Muscle layer of colon (tissue), 2 donors: Measurements from ENCODE around the gene GAB3.
"Not testable (repeated sequence)": the region's sequence is repeated elsewhere in the genome, so short reads cannot be mapped to it uniquely, and the experiment has no call there.

Experiments used
- H3K27ac ChIP-seq: one replicate; pipeline ENCODE4 v1.7.0; 2013; ENCODE audit warnings: low read depth, mild to moderate bottlenecking, low read length, moderate library complexity
- H3K27me3 ChIP-seq, 2 donors: one replicate each; pipeline ENCODE4 v1.7.0; 2013; ENCODE audit warnings: low read length in 2 of 2, mild to moderate bottlenecking in 2 of 2; ENCODE audit not compliant: insufficient read depth in 2 of 2, control insufficient read depth in 1 of 2
- H3K36me3 ChIP-seq: one replicate; pipeline ENCODE4 v1.7.0; 2013; ENCODE audit warnings: mild to moderate bottlenecking, low read length; ENCODE audit not compliant: insufficient read depth
- H3K4me1 ChIP-seq: one replicate; pipeline ENCODE4 v1.7.0; 2013; ENCODE audit warnings: mild to moderate bottlenecking, low read length; ENCODE audit not compliant: insufficient read depth
- H3K4me3 ChIP-seq, 2 donors: one replicate each; pipeline ENCODE4 v1.7.0; 2013; ENCODE audit warnings: low read length in 2 of 2, low read depth in 1 of 2, mild to moderate bottlenecking in 1 of 2, moderate library complexity in 1 of 2
- H3K9ac ChIP-seq: one replicate; pipeline ENCODE4 v1.7.0; 2013; ENCODE audit warnings: low read length
- H3K9me3 ChIP-seq: one replicate; pipeline ENCODE4 v1.7.0; 2013; ENCODE audit warnings: mild to moderate bottlenecking, low read length
- donor health status: abdominal sarcoma.
- donor health status: Adenocarcinoma of cecum.

GAB3 gene

GRCh38 chrX:154670848-154671247 lies 80.0 kb downstream of the GAB3 start:
- H3K27me3 ChIP-seq, H3K4me1 ChIP-seq, H3K9ac ChIP-seq, H3K36me3 ChIP-seq, H3K4me3 ChIP-seq, H3K27ac ChIP-seq, H3K9me3 ChIP-seq: not testable (repeated sequence)

DNA sequence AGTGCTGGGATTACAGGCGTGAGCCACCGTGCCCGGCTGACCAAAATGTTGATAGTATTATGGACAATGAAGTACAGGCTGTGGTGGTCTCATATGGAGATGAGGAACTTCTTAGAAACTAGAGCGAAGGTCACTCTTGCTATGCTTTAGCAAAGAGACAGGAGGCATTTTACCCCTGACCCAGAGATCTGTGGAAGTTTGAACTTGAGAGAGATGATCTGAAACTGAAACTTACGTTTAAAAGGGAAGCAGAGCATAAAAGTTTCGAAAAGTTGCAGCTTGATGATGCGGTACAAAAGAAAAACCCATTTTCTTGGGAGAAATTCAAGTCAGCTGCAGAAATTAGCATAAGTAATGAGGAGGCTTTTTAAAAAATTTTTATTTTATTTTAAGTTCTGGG lies 89.0 kb downstream of the GAB3 start:
- Histone ChIP-seq H3K27ac (no peak overlapping the region), H3K4me3 (no peak overlapping the region), H3K9ac (no peak overlapping the region), H3K9me3 (no peaks in the 10 kb centered on the region), H3K4me1 (no peaks in the 10 kb centered on the region), H3K27me3 (peaks cover 0 to 4% of the 10 kb centered on the region in 2 donors), H3K36me3 (no peaks in the 10 kb centered on the region)

GRCh38 chrX:154661170-154661569 lies 89.7 kb downstream of the GAB3 start:
- no peak overlapping the region for H3K9ac ChIP-seq
- no peak overlapping the region for H3K4me3 ChIP-seq
- H3K9me3 ChIP-seq, result no peaks in the 10 kb centered on the region
- H3K36me3 ChIP-seq, result no peaks in the 10 kb centered on the region
- H3K27me3 ChIP-seq, result peaks cover 0 to 4% of the 10 kb centered on the region in 2 donors
- H3K27ac ChIP-seq, result no peak overlapping the region
- no peaks in the 10 kb centered on the region for H3K4me1 ChIP-seq

DNA sequence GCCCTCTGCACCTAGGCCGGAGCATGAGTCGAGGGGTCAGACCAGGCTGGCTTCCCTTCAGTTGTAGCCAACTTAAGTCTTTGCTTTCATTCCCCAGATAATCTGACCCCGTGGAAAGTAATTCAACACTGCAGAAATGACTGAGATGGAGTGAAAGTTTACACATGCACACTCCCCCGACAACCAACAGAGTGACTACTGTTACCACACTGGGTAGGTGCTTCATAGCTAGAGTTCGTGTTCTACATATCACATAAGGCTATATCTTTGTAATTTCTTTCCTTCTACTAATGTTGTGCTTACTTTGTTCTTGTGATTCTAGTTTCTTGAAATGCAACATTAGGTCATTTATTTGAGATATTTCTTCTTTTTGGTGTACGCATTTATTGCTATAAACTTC lies 90.3 kb downstream of the GAB3 start:
- Histone ChIP-seq H3K9ac (no peak overlapping the region), H3K9me3 (no peaks in the 10 kb centered on the region), H3K27ac (no peak overlapping the region), H3K4me3 (no peak overlapping the region), H3K36me3 (no peaks in the 10 kb centered on the region), H3K27me3 (peaks cover 0 to 4% of the 10 kb centered on the region in 2 donors), H3K4me1 (no peaks in the 10 kb centered on the region)

- no peaks in the 10 kb centered on the region for H3K4me1 ChIP-seq
- no peaks in the 10 kb centered on the region for H3K9me3 ChIP-seq
- no peak overlapping the region for H3K9ac ChIP-seq
- H3K36me3 ChIP-seq, result no peaks in the 10 kb centered on the region
- H3K27ac ChIP-seq, result no peak overlapping the region
- peaks cover 0 to 4% of the 10 kb centered on the region in 2 donors for H3K27me3 ChIP-seq
- no peak overlapping the region for H3K4me3 ChIP-seq
Observed at GRCh38 chrX:154658957-154659356, 91.9 kb downstream of the GAB3 start.

DNA sequence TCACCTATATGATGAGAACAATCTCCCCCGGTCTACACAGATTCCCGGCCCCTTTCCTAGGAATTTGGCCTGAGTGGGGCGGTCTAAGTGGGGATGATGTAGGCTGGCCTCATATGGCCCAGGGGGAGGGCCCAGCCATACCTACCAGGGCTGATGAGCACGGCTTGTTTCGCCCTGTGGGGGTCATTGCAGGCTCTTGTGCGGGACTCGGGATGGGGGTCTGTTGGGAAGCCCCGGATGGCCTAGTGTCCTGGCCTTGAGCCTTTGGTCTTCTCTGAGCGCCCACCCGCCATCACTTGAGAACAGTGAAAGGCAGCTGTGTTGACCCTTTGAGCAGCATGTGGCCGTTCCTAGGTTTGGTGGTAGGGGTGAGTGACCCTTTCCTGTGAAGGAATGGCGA lies 92.7 kb downstream of the GAB3 start:
- H3K4me3 ChIP-seq, result no peak overlapping the region
- no peaks in the 10 kb centered on the region for H3K36me3 ChIP-seq
- H3K27ac ChIP-seq, result no peak overlapping the region
- no peaks in the 10 kb centered on the region for H3K4me1 ChIP-seq
- H3K9ac ChIP-seq, result no peak overlapping the region
- peaks cover 0 to 4% of the 10 kb centered on the region in 2 donors for H3K27me3 ChIP-seq
- H3K9me3 ChIP-seq, result no peaks in the 10 kb centered on the region

DNA sequence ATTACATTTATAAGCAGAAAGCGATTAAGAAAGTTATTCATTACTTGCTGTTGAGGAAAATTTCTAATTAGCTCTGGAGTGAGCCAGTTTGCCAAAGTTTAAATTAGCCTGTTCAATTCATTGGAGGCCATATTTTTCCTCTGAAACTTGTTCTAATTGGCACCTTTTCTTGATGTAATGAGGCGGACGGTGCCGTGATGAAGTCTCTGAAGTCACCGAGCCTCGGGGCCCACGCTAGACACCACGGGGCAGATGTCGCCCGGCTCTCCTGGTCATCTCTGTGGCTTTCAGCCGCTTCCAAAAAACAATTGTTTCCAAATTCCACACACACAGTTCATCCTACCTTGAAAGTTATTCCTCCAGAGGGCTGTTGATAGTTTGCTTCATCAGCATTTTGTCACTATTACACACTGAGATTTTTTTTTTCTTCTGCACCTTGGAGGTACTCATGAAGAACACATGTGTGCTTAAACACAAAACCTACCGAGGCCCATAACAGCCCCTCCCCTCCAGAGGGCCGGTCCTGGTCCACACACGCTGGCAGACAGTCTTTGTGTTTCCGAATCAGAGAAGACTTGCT lies 93.6 kb downstream of the GAB3 start:
- Histone ChIP-seq H3K36me3 (no peaks in the 10 kb centered on the region), H3K27ac (no peak overlapping the region), H3K9me3 (no peaks in the 10 kb centered on the region), H3K9ac (no peak overlapping the region), H3K4me3 (no peak overlapping the region), H3K4me1 (no peaks in the 10 kb centered on the region), H3K27me3 (peaks cover 0 to 4% of the 10 kb centered on the region in 2 donors)

- H3K9me3 ChIP-seq, result no peaks in the 10 kb centered on the region
- H3K36me3 ChIP-seq, result no peaks in the 10 kb centered on the region
- H3K4me3 ChIP-seq, result no peak overlapping the region
- H3K4me1 ChIP-seq, result no peaks in the 10 kb centered on the region
- H3K9ac ChIP-seq, result no peak overlapping the region
- peaks cover 0 to 4% of the 10 kb centered on the region in 2 donors for H3K27me3 ChIP-seq
- H3K27ac ChIP-seq, result no peak overlapping the region
Observed at GRCh38 chrX:154655786-154656185, 95.1 kb downstream of the GAB3 start.

GRCh38 chrX:154655346-154655745 lies 95.5 kb downstream of the GAB3 start:
- Histone ChIP-seq H3K27ac (no peak overlapping the region), H3K9ac (no peak overlapping the region), H3K27me3 (peaks cover 0 to 4% of the 10 kb centered on the region in 2 donors), H3K4me3 (no peak overlapping the region), H3K4me1 (no peaks in the 10 kb centered on the region), H3K9me3 (no peaks in the 10 kb centered on the region), H3K36me3 (no peaks in the 10 kb centered on the region)

DNA sequence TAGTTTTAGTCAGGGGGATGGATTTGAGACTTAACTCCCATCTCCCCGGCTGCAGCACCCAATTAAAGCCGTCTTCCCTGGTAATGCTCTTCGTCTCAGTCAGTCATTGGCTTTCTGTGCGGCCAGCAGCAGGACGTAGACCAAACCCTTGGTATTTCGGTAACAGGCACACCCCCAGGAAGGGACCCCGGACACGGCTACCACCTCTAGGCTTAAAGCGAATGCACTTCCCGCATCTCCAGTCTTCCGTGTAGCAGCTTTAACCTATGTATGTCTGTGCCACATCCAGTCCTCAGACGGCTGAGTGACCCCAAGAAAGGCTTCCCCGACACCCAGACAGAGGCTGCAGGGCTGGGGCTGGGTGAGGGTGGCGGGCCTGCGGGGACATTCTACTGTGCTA lies 96.0 kb downstream of the GAB3 start:
- Histone ChIP-seq H3K27ac (no peak overlapping the region), H3K27me3 (peaks cover 0 to 4% of the 10 kb centered on the region in 2 donors), H3K4me3 (no peak overlapping the region), H3K4me1 (no peaks in the 10 kb centered on the region), H3K9me3 (no peaks in the 10 kb centered on the region), H3K36me3 (no peaks in the 10 kb centered on the region), H3K9ac (no peak overlapping the region)

- H3K9me3 ChIP-seq, result no peaks in the 10 kb centered on the region
- no peak overlapping the region for H3K9ac ChIP-seq
- no peak overlapping the region for H3K4me3 ChIP-seq
- peaks cover 0 to 4% of the 10 kb centered on the region in 2 donors for H3K27me3 ChIP-seq
- no peak overlapping the region for H3K27ac ChIP-seq
- H3K36me3 ChIP-seq, result no peaks in the 10 kb centered on the region
- H3K4me1 ChIP-seq, result no peaks in the 10 kb centered on the region
Observed at GRCh38 chrX:154654372-154654771, 96.5 kb downstream of the GAB3 start.

DNA sequence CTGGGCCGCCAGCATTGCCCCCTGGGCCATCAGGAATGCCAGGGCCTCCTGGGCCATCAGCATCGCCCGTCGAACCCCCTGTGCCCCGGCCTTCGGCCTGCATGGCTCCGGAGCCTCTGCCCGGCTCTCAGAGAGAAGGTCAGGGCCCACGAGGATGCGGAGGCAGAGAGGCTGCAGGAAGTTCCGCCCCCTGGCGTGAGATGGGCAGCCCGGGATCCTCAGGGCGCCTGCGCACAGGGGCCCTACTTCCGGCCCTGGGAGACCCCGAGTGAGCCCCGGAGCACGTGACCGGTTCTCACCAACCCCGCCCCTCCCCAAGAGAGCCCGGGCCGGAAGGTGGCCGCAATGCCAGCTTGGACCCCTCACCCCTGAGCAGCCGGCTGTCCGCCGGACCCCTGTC lies 97.5 kb downstream of the GAB3 start, which contains the start of gene CTAG2:
CTAG2 (minus strand) TSS at position 167 of the 400 bp plus-strand sequence; CDS start at position 103, 64 bp downstream.
- not testable (repeated sequence) for H3K4me1 ChIP-seq, H3K27me3 ChIP-seq, H3K9ac ChIP-seq, H3K4me3 ChIP-seq, H3K36me3 ChIP-seq, H3K9me3 ChIP-seq, H3K27ac ChIP-seq
